ENCODE results near the gene NAB2. TPM values are rescaled to one million over a fixed set of nuclear protein-coding genes. Genes with fewer than 3 reads are reported as not detected.

The NAB2 gene
- total and polyA plus RNA-seq, 2 of the 8 experiments (the other 6 are each of a cell fraction or from before 2014, with no cell fraction given): 20.9 to 23.5 TPM

DNA sequence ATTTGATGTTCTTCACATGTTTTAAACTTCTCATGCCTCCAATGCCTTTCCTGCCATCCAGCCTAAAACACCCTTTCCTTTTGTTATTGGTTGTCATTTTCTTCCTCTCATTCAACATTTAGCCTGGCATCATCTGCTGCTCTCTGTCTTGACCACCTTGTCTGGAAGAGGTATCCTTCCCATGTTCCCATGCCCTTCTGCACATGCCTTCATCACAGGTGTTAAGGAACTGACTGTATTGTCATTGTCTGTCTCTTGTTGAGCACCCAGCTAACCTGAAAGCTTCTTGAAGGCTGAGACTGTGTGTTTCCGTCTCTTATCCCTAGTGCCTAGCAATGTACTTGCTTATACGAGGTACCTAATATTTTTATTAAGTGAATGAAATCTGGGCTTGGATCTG, 34.9 kb downstream of the NAB2 start (continued):
- TF ChIP-seq BRCA1 (IDR thresholded peaks at IDR 0.05; ENCODE audit: low read depth, low read length) (no peak), GTF2F1 (IDR thresholded peaks at IDR 0.05; ENCODE audit: borderline replicate concordance, low read depth, low read length) (no peak), SAP30 (IDR thresholded peaks at IDR 0.05; ENCODE audit: insufficient read depth, insufficient replicate concordance, low read length) (no peak), SRF (IDR thresholded peaks at IDR 0.05; ENCODE audit: low read depth, low read length) (no peak), SP2 (IDR thresholded peaks at IDR 0.05; ENCODE audit: low read length) (no peak), CBX8 (IDR thresholded peaks at IDR 0.05; ENCODE audit: borderline replicate concordance, low read depth, low read length) (no peak), SIRT6 (IDR thresholded peaks at IDR 0.05; ENCODE audit: low read length) (no peak)
- TF ChIP-seq, protein P1, sequence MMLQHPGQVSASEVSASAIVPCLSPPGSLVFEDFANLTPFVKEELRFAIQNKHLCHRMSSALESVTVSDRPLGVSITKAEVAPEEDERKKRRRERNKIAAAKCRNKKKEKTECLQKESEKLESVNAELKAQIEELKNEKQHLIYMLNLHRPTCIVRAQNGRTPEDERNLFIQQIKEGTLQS (IDR thresholded peaks at IDR 0.05; ENCODE audit: insufficient read depth, low read depth, low read length): no peak
